Midbrain (tissue), 1 donor: ENCODE measurements around the gene SLFN14.
"Not testable (repeated sequence)": the region's sequence is repeated elsewhere in the genome, so short reads cannot be mapped to it uniquely, and the experiment has no call there.

Experiments
- DNase-seq: peaks from one replicate; lab custom pipeline; 2025; lab: John Stamatoyannopoulos, UW

SLFN14 gene

DNA sequence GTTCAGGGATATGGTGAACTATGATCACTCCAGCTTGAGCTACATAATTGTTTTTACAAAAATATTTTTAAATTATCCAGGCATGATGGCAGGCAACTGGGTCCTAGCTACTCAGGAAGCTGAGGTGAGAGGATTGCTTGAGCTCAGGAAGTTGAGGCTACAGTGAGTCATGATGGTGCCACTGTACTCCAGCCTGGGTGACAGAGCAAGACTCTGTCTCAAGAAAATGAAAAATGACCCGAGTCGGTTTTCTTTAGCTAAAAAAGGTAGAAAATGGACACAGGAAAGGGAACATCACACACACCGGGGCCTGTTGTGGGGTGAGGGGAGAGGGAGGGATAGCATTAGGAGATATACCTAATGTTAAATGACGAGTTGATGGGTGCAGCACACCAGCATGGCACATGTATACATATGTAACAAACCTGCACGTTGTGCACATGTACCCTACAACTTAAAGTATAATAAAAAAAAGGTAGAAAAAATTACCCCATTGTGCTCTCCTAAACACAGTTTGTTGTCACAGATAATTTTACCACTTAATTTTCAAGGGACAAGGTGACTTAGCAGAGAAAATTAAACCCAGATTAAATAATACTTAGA, 38.9 kb downstream of the SLFN14 start:
- DNase-seq = not testable (repeated sequence)

DNA sequence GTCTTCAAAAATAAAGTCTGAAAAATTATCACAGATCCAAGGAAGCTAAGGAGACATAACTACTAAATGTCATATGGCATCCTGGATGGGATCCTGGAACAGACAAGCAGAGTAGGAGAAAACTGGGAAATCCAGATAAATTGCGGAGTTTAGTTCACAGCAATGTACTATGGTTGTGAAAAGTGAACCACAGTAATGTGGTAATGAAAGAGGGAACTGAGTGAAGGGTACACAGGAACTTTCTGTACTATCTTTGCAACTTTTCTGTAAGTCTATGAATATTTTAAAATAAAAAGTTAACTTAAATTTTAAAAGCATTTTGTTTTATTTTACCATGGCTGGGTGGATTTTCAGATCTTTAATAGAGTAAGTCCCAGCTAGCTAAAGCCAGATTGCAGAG, 39.5 kb downstream of the SLFN14 start:
- DNase-seq = no peak

DNA sequence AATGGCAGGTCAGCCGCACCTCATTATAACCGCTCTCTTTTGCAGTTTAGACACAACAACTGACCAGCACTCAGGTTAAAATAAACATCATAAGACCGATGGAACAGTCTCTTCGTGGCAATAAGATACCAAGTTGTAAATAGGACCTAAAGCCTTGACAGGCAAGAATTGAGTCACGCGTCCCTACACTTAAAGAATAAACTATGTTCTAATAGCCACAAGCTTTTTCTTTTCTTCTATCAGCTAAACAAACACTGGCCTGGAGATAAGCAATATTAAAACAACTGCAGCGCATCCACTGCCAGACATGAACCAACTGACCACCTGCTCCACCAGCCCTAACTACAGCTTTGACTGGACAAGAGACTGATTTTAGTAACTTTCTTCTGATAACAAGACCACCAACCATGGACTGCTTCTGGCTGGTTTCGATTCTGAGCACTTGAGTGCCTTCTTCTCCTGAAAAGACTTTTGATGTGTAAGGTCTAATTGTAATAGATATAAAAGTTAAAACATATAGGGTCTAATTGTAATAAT, 40.6 kb downstream of the SLFN14 start:
- DNase-seq = no peak

DNA sequence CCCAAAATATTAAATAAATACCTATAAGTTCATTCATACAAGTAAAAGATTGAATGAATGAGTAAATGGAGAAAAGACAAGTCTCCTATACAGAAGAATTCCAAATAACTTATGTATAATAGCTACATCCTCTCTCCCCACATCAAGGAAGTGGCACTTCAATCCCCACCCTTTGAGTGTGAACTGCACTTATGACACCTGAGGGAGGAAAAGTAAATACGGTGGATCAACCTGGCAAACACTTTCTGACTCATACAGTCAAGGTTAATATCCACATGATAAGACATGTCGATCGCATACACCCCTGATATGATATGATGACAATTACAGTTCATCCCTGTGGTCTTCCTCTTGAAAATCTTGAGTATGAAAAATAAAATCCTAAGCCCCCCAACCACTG, 41.2 kb downstream of the SLFN14 start:
- no peak for DNase-seq

DNA sequence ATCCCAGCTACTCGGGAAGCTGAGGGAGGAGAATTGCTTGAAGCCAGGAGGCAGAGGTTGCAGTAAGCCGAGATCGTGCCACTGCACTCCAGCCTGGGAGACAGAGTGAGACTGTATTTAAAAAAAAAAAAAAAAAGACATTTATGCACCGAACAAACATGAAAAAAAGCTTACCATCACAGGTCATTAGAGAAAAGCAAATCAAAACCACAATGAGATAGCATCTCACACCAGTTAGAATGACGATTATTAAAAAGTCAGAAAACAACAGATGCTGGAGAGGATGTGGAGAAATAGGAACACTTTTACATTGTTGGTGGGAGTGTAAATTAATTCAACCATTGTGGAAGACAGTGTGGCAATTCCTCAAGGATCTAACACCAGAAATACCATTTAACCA, 42.2 kb downstream of the SLFN14 start:
- DNase-seq = not testable (repeated sequence)

DNA sequence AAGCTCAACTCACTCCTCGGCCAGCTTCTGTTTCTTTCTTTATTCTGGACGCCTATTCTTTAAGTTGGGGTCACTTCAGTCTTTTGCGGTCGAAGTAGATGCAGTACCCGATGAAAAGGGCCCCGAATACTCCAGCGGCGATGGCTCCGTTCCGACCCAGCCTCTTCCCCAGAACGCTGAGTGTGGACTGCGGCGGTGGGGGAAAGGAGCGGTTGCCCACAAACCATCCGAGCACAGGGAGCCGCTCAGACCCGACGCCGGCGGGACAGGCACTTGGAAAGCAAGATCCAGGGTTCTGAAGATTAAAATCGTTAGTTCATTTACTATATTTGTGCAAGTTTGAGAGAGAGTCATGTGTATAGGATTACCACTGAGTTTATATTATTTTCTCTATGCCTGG, 45.6 kb downstream of the SLFN14 start:
- DNase-seq = no peak

DNA sequence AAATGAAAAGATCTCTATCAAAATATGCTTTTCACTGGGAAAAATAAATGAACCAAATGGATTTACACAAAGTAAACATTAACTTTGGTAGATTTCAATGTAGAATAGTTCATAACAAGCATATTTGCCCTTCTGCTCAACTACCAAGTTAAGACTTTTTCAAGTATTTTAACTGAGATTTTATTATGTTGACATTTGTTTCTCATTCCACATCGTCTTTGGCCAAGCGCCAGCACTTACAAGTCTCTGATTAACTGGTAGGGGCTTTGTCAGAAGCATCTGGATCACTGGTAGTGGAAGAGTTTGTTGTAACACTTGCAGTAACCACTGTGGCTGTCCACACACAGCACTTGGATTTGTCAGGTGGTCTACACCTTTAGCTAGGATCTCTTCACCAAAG, 46.1 kb downstream of the SLFN14 start:
- DNase-seq = no peak
